Stimulated activated CD4-positive, alpha-beta T cell treated with anti-CD3 and anti-CD28 coated beads, Interleukin-15, amount 100 ng/mL, for 48 hours (primary cell): ENCODE data around the gene SLC45A2.

Source experiments
- DNase-seq, 2 donors: peaks; one replicate each; pipeline ENCODE4 v3.0.0-alpha.2; 2020; ENCODE audit warnings: low read depth in 2 of 2

The SLC45A2 gene

DNA sequence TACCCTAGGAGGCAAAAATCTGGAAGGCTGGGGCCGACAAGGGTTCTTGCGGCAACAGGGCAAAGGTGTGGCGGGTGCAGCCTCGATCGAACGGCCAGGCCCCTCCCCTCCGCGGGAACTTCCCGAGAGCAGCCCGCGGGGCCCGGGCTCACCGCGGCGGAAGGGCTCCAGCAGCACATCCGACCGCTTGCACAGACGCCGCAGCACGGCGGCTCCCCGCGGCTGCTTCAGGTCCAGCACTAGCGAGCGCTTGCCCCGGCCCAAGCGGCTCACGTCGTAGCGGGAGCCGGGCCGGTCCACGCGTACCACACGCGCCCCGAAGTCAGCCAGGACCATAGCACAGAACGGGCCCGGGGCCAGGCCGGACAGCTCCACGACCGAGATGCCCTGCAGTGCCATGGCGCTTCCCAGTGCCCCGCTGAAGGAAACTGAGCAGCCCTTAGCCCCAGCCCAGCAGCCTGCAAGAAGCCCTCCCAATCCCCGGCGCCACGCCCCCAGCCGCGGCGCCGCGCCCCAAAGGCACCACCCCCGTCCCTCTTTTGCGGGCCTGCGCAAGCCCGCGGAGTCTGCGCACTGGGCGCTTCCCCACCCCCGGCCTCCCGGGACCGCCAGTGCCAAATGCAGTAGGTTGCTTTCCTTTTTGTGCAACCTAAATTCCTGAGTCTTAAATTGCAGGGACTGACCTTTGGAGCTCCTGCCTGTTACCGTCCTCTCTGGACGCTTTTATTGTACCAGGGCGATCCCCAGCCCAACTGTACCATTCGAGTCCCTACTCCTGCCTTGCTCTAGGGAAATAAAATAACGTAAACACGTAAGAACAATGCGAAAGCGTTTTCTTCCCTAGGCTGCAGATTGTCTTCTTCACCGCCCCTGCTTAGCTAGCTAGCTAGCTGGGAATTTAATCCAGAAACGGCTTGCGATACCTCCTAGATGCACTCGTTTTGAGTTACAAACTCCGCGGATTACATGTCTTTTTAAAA lies 23.4 kb upstream of the SLC45A2 start, which contains the start of gene AMACR:
TSS of gene AMACR (minus strand) at position 430 of the 980 bp plus-strand sequence. CDS start at position 399, 31 bp downstream.
- peak; percentile 73 to 82 for DNase-seq

DNA sequence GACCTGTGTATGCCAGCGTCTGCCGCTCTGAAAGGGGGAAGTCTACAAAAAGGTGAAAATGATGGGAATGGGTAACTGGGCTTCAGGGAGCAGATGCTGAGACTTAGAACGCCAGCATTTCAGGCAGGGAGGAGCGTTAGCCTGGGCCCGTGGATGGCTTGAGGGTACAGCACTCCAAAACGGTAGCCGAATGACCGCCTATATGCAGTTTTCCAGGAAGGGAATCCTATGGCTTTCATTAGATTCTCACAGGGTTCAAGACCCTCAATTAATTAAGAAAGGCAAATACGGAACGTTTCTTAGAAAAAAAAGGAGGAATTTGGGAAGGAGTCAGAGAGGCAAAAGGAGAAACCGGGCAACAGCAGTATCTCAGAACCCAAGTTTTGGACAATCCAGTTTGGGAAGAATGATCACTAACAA lies 22.7 kb upstream of the SLC45A2 start:
- DNase-seq: no peak

DNA sequence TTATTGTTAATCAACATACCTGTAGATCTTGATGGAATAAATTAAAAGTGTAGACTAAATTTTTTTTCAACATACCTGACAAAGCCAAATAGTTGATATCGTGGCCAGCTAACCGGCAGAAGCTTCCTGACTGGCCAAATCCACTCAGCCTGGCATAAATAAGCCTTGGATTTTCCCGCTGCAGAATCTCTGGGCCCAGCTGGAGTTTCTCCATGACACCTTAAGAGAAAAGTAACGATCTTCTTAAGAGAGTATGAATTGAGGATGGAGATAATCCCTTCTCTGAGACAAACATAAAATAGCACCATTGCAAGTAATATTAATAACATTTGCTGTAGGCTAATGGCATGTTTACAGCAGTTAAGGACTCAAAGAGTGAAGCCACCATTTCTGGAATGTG lies 21.2 kb upstream of the SLC45A2 start:
- DNase-seq: no peak

DNA sequence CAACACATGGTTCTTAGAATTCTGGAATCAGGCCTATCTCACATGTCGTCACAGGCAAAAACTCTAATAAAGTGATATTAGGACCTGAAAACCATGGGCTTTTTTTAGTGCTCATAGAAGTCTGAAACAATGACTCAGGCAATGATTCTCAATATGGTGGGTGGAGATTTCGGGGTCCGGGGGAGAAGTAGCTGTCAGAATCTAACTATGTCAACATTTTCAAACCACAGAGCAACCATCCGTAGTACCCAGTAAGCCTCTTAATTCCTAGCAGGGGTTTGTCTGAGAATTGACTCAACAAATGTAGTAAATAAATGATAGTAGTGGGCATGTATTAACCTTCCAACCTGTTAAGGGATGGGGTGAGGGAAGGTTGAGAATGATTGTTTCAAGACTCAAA lies 20.7 kb upstream of the SLC45A2 start:
- no peak for DNase-seq

DNA sequence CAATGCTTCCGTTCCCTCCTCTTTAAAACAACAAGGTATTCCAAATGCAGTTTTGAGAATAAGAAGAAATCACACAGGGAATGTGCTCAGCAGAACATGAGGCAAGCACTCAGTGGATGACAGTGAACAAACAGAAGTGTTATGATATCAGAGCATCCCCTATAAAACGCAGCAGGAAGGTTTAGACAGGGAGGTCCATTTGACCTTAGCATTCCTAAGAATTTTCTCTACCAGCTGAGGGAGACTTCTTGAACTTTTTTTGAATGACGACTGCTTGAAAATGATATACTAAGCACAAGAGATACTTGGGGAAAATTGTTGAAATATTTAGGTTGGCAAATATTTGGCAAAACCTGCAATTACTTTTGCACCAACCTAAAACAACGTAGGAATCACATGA lies 19.4 kb upstream of the SLC45A2 start:
- DNase-seq: no peak

DNA sequence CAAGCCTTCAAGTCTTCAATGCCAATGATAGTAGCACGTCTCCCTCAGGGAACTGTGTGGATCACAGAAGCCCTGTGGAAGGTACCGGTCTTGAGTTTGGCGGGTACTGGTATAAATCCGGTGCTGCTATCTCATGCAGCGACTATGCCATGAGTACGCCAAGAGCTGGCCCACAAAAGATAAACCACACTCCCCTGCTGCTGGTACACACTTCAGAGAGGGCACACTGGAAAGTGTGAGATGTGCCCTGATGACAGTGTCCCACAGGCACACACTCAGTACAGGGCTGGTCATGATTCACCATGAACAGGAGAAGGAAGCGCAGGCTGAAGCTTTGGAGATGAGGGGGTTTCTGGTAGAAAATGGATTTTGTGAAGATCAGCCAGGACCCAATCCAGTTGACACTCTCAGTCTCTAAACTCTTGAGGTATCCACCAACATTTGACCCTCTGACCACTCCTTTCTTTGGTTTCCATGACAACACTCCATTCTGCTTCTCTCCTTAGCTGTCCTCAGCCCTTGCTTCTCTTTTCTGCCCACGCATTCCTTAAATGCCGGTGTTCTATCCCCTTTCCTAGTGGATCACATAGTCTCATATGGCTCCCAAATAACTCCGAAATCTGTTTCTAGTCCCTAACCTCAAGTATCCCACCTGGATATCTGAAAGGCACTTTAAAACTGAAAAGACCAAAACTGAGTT lies 18.3 kb upstream of the SLC45A2 start:
- no peak for DNase-seq

DNA sequence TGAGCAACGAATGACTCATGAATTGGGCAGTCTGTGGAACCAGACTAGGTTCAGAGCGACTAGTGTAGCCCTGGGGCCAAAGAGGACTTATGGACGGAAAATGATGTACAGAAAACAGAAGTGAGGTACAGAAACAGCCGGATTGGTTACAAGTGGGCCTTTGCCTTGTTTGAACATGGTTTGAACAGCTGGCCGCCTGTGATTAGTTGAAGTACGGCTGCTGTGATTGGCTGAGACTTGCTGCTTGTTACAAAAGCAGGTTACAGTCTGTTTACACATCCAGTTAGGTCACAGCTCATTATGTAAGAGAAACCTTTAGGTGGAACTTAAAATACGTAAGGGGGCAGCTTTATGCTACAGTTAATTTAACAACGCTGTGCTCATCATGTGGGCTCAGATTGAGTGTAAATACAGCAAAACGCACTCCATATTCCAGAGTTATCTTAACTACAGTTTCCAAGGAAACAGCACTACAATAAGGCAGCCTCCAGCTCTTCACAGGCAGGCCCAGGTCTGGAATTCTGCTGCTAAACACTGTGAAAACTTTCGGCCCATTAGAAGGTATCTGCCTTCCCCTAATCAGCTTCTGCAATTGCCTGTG lies 16.8 kb upstream of the SLC45A2 start:
- DNase-seq: no peak

DNA sequence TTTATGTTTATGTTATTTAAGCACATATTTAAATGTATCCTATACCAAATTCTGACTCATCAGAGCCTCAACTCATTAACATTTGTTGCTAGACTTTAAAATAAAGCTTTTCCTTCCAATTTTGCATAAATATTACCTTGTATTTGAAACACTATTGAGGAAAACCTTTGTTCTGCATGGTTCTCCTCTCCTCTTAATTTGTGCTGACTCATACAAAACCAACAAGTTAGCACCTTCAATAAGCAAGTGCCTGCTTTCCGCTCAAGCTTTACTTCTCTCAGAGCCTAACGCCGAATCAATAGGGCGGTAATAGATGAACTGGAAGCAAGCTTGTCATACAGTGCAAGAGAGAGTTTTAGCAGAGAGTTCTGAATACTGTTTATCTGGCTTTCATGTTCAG lies 15.5 kb upstream of the SLC45A2 start:
- DNase-seq: no peak

DNA sequence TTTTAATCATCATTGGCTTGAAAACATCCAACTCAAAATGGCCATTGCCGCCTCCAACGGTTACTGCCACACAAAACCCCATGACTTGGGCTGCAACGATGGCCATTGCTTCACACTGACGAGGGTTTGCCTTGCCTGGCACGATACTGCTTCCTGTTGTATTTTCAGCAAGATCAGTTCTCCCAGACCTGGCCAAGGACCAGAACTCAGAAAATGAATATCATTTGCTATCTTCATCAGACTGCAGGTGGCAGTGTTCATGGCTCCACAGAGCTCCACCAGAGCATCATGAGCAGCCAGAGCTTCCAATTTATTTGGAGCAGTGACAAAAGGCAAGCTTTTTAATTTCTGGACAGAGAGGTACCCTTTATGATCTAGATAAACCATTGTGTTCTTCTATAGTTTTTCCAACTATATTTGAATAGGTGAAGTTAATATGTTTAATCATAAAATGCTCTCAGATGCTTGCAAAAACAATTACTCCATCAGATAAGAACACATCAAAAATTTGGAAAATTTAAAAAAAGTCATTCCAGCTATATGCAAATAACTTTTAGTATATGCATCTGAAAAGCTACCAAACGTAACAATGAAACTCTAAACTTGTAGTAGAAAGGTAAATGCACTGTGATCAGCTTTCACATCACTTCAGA lies 13.0 kb upstream of the SLC45A2 start:
- DNase-seq: no peak

DNA sequence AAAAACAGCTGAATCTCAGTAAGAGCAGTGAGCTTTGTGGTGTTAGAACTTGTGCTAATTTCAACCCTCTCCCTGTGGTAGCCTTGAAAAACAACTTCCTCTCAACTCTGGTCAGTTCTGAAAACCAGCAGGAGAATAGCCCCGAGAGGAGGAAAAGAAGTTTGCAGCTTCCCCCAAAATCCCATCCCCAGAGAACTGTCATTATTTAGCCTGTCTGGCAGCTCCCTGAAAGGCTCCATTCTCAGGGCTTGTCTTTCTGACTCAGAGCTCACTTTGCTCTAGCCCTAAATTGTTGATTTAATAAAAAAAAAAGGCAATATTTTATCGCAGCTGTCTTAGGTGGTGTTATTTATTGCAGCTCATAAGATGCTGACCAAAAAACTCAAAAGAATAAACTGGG lies 11.4 kb upstream of the SLC45A2 start:
- DNase-seq: no peak

DNA sequence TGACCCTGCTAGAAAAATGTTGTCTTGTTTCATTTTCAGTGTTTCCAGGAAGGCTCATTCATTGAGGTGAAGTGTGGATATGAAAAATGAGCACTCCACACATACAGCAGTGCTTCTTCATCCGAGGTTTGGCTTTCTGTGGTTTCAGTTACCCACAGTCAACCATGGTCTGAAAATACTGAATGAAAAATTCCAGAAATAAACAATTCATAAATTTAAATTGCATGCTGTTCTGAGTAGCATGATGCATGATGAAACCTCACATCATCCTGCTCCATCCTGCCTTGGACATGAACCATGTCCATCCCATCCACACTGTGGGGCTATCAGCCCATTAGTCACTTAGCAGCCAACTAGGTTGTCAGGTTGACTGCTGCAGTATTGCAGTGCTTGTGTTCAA lies 10.4 kb upstream of the SLC45A2 start:
- no peak for DNase-seq

DNA sequence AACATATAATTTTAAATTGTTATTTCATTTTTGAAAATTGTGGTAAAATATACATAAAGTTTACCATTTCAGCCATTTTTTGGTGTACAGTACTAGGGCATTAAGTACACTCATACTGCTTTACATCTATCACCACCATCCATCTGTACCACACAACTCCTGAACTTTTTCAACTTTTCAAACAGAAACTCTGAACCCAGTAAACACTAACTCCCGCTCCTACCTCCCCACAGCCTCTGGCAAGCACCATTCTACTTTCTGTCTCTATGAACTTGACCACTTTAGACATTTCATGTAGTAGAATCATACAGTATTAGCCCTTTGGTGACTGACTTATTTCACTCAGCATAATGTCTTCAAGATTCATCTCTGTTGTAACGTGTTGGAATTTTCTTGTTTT lies 8.4 kb upstream of the SLC45A2 start:
- DNase-seq: no peak

DNA sequence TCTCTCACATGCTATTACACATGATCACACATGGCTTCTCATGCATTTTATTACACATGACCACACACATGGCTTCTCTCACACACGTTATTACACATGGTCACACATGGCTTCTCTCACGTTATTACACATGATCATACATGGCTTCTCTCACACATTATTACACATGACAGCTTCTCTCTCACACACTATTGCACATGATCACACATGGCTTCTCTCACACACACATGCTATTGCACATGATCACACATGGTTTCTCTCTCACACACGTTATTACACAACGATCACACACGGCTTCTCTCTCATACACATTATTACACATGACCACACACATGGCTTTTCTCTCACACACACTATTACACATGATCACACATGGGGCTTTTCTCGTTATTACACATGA lies 954 bp upstream of the SLC45A2 start:
- no peak for DNase-seq

DNA sequence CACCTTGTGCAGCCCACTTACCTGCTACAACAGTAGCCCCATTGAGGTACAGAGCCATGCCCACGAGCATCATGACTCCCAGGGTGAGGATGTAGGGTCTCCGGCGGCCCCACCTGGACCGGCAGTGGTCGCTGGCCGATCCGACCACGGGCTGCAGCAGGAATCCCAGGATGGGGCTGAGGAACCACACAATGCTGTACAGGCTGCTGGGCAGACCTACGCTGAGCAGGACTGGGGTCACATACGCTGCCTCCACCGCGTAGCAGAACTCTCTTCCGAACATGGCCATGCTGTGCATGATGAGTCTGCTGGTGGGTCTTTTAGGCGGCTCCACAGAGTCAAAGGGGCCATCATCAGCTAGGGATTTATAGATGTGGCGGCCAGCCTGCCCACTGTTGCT lies 315 bp downstream of the SLC45A2 start:
- no peak for DNase-seq

DNA sequence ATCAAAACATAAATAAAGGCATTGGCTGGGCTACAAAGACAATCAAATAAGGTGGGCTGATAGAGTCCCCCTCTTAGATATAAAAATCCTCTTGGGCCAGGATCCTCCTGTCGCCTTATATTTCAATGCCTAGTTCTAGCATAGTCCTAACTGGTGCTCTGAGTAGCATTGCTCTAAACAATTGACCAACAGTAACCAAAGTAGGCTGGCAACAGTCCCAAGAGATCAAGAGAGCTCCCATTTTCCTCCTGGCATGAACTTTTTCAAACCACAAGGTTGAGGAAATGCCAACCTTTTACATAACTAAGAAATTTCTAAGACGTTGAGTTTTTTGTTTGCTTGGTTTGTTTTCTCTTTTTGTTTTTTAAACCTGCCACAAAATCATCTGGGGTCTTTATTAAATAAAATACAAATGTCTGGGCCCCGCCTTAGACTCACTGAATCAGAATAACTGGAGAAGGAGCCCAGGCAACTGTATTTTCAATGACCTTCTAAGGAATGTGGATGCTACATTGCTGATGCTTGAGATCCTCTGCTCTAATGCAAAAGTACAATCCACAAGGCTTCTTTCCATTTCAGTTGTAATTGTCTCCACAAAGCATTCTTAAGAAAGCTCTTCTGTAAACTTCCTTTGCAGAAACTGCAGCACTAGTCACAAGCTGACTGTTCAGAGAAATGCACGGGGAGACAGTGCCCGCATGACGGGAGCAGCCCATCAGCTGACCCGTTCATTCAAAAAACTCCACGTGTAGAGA lies 2.9 kb downstream of the SLC45A2 start:
- DNase-seq: no peak

DNA sequence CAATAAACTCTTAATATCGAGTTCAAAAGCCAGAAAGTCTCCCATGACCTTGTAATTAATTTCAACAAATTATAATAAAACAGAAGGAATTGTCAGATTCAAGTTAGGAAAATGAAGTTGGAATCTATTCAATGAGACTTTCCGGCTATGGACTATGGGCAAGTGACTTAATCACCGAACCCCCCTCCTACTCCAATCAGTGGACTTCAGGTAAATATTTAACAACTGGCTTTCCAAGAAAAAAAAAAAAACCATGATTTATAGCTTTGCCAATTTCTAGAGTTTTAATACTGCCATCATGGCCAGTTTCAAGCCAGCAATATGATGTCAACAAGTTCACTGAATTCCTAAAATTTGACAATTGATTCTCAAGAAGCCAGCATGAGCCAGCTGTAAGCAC lies 4.5 kb downstream of the SLC45A2 start:
- no peak for DNase-seq

DNA sequence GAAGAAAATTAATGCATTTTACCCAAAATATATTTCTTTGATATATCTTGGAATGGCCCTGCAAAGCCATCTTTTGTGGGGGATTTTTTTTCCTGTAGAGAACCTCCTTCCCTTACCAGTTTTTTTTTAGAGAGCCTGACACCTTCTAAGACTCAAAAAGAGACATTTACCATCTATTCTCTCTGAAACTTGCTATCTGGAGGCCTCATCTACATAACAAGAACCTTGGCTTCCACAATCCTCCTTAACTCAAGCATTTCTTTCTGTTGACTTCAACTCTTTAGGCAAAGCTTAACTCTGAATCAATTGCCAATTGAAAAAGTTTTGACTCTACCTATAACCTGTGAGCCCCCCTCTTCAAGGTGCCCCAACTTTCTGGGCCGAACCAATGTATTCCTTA lies 6.2 kb downstream of the SLC45A2 start:
- DNase-seq: no peak

DNA sequence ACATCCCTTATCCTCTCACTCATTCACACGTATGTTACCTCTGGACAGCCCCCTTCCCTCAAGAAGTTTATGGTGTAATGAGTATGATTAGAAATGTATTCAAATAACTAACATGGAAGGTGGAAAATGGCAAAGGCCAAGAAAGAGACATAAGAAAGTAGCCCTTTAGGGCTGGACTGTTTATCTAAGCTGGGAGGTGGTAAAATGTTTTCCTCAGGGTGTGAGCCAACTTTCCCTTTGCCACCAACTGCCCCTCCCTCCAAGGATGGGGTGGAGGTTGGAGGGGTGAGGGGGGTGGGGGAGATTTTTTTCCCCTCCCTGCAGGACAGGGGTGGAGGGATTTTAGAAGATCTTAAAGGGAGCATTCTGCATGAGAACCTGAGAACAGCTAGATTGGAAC lies 8.2 kb downstream of the SLC45A2 start:
- no peak for DNase-seq

DNA sequence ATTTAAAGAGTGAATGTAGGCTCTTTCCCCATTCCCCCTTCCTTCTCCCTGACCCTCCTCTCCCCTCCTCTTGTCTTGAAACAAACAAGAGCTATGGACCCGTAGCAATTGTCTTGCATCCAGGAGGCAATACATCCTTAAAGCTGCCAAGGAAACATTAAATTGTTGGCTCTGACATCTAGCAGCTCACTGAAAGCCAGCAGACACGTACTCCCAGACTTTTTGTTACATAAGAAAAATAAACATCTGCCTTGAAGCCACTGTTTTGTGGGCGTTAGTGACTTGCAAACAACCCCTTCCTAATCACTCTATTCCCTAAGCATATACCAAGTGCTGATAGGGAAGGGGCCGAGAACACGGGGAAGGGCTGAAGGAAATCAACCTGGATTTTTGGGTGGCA lies 8.6 kb downstream of the SLC45A2 start:
- no peak for DNase-seq

DNA sequence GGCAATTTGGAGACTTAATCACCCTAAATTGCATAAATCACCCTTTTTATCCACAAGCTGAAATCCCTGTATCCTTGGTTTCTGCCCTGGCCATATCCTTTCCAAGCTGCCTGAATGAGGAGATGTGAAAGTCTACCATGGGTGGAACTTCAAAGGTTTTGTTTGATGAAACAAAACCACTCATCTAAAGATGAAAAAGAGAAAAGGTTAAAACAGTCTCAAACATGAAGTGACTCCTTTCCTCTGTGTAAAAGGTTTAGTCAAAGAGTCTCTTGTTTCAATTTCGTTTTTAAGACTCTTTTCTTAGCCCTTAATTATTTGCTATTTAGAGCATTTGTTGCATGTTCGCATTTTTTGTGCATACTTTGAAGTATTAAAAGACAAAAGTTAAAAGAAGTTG lies 11.2 kb downstream of the SLC45A2 start:
- no peak for DNase-seq
